Adipose tissue (tissue), 3 donors: ENCODE data around the gene CXXC5. TPM values are rescaled to one million over a fixed set of nuclear protein-coding genes. Genes with fewer than 3 reads are reported as not detected.
"Not testable (repeated sequence)": the region's sequence is repeated elsewhere in the genome, so short reads cannot be mapped to it uniquely, and the experiment has no call there.

Source experiments
- H3K27ac ChIP-seq: one replicate; pipeline ENCODE4 v1.5.1; 2013; ENCODE audit warnings: low read depth, low read length
- WGBS, 3 donors: extraction: QIAGEN DNeasy Blood & Tissue Kit; methylation state at CpG; one replicate each; pipeline ENCODE4 v1.1.7; 2013; 5-methylcytosine and 5-hydroxymethylcytosine counted together
- polyA plus RNA-seq, 3 donors: library from polyadenylated mRNA; stranded (reverse); fragments of 200-250 nt; gene quantifications; one replicate each; pipeline ENCODE4 v1.2.3, GENCODE V29; 2013
- donor health status: healthy with polysubstance abuse.
- donor health status: Bipolar disorder and iron deficiency.
- donor health status: healthy.

CXXC5 gene
- polyA plus RNA-seq, result 10 to 100 TPM; 14.2 to 52.3 (median 39.0) TPM

DNA sequence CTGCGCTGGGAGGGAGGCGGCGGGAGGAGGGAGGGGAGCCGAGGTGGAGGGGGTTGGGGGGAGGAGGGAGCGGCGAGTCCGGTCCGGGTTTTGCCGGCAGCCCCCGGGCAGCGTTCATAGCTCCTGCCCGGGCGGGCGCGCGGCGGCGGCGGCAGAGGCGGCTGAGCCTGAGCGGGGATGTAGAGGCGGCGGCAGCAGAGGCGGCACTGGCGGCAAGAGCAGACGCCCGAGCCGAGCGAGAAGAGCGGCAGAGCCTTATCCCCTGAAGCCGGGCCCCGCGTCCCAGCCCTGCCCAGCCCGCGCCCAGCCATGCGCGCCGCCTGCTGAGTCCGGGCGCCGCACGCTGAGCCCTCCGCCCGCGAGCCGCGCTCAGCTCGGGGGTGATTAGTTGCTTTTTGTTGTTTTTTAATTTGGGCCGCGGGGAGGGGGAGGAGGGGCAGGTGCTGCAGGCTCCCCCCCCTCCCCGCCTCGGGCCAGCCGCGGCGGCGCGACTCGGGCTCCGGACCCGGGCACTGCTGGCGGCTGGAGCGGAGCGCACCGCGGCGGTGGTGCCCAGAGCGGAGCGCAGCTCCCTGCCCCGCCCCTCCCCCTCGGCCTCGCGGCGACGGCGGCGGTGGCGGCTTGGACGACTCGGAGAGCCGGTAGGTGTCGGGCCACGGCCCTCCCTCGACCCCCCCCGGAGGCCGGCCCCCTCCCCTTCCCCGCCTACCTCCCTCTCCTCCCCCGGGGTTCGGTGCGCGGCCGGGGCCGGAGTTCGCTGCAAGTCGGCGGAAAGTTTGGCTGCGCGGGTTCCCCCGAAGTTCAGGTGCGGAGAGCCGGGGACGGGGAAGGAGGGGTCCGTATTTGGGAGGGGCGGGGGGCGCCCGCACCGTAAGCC is at the start of gene CXXC5:
Gene CXXC5 (plus strand): TSS at position 145 of the 877 bp plus-strand sequence. CDS start 32,175 bp downstream, outside the sequence.
- peak within 1 kb of the TSS; percentile 16 for H3K27ac ChIP-seq
- 0 to 1% (median 1%) methylated on average over 60 to 104 of the region's 106 CpGs for WGBS, 3 donors

DNA sequence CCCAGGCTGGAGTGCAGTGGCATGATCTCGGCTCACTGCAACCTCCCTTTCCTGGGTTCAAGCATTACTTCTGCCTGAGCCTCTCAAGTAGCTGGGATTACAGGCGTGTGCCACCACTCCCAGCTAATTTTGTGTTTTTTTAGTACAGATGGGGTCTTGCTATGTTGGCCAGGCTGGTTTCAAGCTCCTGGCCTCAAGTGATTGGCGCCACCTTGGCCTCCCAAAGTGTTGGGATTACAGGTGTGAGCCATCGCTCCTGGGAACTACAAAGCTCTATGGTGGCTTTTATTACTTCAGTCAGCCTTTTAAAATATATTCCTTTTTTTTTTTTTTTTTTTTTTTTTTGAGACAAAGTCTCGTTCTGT is 49.6 kb upstream of the CXXC5 start:
- 93 to 99% (median 98%) methylated on average over 5 of the region's 5 CpGs for whole genome bisulfite sequencing, 3 donors
- not testable (repeated sequence) for H3K27ac ChIP-seq

DNA sequence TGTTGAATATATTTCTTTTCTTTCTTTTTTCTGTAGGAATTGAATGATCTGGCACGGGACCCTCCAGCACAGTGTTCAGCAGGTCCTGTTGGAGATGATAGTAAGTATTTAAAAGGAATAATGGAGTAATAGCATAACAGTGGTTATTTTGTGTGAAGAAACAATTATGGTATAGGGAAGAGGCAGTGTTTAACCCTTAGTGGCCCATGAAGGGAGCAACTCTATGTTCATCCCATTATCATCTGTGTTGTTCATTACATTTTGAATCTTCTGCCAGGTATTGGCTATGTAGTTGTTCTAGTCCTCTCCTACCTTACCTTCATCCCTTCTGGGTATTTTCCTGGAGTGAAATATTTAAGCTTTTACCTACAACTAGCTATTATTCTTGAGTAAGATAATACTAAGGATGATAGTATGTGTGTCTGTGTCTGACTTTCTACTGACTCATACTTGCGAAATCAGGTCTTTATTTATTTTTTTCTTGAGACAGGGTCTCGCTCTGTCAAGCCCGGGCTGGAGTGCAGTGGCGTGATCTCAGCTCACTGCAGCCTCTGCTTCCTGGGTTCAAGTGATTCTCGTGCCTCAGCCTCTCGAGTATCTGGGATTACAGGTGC is 47.7 kb upstream of the CXXC5 start:
- 85 to 90% (median 89%) methylated on average over 7 of the region's 7 CpGs for WGBS, 3 donors
- no peak overlapping the region for H3K27ac ChIP-seq

DNA sequence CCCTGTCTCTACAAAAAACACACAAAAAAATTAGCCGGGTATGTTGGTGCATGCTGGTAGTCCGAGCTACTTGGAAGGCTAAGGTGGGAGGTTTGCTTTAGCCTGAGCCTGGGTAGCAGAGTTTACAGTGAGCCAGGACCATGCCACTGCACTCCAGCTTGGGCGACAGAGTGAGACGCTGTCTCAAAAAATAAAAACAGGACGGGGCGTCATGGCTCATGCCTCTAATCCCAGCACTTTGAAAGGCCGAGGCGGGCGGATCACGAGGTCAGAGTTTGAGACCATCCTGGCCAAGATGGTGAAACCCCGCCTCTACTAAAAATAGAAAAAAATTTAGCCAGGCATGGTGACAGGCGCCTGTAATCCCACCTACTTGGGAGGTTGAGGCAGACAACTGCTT is 46.7 kb upstream of the CXXC5 start:
- 93 to 96% (median 94%) methylated on average over 12 of the region's 12 CpGs for WGBS, 3 donors
- no peak overlapping the region for H3K27ac ChIP-seq

DNA sequence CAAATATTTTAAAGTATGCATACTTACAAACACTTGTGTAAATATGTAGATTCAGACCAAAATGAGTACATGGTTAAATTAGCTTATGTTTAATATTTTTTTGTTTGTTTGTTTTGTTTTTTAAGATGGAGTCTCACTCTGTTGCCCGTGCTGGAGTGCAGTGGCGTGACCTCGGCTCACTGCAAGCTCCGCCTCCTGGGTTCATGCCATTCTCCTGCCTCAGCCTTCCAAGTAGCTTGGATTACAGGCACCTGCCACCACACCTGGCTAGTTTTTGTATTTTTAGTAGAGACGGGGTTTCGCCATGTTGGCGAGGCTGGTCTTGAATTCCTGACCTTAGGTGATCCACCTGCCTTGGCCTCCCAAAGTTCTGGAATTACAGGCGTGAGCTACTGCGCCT is 46.2 kb upstream of the CXXC5 start:
- WGBS, 3 donors, result 72 to 92% (median 91%) methylated on average over 9 of the region's 9 CpGs
- H3K27ac ChIP-seq, result not testable (repeated sequence)

DNA sequence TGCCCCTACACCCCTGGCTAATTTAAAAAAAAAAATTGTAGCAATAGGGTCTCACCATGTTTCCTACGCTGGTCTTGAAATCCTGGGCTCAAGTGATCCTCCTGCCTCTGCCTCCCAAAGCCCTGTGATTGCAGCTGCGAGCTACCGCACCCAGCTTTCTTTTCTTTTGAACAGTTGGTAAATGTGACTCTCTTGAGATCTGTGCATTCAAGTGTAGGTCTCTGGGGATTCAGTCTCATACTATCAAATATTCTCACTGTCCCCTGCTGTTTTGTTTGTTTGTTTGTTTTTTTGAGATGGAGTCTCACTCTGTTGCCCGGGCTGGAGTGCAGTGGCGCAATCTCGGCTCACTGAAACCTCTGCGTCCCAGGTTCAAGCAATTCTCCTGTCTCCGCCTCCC is 42.3 kb upstream of the CXXC5 start:
- H3K27ac ChIP-seq, result no peak overlapping the region
- 95 to 98% (median 98%) methylated on average over 8 of the region's 8 CpGs for WGBS, 3 donors

DNA sequence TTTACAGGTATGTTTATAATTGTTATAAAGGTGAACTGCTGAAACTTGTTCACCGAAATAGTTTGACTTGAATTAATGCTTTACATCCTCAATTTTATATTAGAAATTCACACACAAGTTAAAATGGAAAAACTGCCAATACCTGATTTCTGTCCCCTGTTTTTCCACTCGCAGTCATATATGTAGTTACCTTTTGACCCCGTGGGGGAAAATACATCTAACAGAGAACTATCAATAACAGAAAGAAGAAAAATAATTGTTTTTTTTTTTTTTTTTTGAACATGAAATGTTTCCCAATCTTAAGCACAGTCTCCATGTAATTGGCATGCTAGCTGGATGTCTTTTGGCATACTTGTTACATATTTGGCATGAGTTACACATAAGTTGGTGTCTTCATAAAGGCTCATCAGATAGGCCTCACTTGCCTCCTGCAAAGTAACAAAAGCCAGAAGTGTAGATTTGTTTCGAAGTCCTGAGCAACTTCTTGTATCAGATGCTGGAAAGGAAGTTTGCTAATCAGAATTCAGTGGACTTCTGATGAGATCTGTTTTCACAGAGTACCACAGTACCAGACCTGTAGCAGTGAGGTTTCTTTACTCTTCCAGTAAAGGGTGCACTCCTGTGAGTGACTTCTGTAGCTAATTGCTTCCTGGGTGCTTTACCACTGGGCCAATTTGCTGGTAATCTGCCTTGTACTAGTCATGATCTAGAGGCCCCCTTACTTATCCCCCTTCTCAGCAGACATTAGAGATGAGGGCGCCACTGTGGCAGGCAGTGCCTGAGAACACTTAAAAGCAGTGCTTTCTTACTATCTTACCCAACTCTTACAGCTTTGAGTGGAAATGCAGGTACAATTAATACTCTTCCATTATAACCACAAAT is 36.2 kb upstream of the CXXC5 start:
- no peak overlapping the region for H3K27ac ChIP-seq
- 87 to 92% (median 88%) methylated on average over 5 of the region's 5 CpGs for WGBS, 3 donors

DNA sequence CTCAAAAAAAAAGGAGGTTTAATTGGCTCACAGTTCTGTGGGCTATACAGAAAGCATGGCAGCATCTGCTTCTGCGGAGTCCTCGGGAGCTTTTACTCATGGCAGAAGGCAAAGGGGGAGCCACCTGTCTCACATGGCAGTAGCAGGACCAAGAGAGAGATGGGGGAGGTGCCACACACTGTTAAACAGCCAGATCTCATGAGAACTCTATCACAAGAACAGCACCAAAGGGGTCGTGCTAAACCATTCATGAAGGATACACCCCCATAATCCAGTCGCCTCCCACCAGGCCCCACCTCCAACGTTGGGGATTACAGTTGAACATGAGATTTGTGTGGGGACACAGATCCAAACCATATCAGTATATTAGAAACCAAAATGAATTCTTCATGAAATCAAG is 28.3 kb upstream of the CXXC5 start:
- H3K27ac ChIP-seq, result no peak overlapping the region
- 78 to 85% (median 81%) methylated on average over 5 of the region's 5 CpGs for WGBS, 3 donors

DNA sequence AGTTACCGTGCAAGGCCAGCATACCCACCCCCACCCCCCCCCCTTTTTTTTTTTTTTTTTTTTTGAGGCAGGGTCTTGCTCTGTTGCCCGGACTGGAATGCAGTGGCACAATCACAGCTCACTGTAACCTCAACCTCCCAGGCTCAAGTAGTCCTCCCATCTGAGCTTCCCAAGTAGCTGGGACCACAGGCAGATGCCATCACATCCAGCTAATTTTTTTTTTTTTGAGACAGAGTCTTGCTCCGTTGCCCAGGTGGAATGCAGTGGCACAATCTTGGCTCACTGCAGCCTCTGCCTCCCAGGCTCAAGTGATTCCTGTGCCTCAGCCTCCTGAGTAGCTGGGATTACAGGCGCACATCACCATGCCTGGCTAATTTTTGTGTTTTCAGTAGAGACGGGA is 22.8 kb upstream of the CXXC5 start:
- H3K27ac ChIP-seq, result not testable (repeated sequence)
- whole genome bisulfite sequencing, 3 donors, result 95 to 98% (median 95%) methylated on average over 5 of the region's 5 CpGs

DNA sequence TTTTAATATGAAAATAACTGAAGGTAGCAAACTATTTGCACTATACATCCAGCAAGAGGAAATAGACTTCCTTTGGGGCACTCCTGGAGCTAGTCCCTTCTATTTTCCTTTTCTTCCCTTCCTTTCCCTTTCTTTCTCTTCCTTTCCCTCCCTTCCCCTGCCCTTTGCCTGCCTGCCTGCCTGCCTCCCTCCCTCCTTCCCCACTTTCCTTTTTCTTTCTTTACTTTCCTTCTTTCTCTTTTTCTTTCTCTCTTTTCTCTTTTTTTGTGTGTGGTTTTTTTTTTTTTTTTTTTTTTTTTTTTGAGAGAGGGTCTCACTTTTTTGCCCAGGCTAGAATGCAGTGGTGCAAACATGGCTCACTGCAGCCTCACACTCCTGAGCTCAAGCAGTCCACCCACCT is 17.3 kb upstream of the CXXC5 start:
- no peak overlapping the region for H3K27ac ChIP-seq

DNA sequence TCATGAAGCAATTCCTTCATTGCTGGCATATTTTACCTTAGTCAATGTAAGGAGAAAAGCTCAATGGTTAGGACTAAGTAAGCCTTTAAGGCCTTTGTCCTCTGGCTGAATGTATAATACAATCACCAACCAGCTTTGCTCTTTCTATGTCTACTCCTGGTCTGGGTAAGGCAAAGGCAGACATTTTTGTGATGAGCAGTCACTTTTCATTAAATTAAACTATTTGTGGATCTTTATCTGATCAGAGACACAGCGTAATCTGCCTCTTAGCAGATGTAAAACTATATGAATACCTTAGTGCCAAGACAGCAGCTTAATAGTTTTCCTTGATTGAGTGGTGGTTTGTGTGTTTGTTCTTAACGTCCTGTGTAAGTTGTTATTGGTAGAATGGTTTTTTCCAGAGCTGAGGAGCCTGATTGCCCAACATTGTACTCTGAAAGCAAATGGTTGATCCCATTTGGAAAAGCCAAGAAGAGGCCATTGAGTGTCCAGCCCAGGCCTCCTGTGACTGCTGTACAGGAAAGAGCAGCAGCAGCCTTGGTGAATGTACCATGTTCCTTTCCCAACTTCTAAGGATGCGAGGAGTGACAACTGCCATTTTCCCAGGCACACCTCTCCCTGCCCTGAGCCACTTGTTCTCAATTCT is 16.5 kb upstream of the CXXC5 start:
- WGBS, 3 donors, result 75 to 80% (median 79%) methylated on average over 3 of the region's 3 CpGs
- H3K27ac ChIP-seq, result no peak overlapping the region

DNA sequence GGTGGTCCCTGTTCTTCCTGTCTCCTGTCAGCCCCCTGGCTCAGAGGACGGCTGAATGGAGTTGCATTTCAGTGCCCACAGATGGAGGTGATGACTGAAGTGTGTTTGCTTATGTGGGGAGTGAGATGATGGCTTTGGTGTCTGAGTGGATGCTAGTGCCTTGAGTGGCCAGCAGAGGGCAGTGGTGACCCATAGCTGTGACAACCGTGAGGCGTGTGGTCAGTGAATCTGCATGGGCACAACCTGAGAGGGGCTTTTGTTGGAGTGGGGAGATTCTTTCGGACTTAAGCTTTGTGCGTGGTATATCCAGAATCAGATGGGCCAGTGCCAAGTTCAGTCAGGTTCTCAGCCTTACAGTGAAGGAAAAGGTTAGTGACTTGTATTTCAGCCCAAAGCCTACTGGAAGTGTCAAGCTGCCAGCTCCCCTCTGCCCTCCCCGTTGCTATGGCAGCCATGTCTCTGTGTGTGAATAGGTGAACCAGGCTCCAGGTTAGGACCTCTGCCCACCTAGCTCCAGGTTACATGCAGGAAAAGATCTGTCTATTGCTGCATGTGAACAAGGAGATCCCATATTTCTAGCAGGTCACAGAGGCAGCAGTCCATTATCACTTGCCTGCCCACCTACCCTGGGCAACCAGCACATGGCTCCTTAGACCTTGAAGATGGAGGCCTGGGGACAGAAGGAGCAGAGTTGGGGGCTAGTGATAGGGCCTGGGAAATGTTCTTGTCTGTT is 14.7 kb upstream of the CXXC5 start:
- H3K27ac ChIP-seq, result no peak overlapping the region
- 4 to 10% (median 8%) methylated on average over 6 of the region's 6 CpGs for WGBS, 3 donors

DNA sequence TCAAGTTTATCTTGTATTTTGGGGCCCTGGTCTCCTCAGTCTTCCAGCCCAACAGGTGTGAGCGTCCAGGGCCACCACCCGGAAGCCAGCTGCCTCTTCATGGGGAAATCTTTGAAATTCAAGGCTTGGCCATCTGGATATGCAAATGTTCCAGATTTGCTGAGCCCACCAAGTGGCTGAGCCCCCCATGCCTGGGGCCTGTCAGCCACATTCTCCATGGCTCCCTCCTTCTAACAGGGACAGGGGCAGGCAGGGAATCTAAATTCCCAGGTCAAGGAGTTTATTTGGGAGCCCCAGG is 14.2 kb upstream of the CXXC5 start:
- no peak overlapping the region for H3K27ac ChIP-seq
- 83 to 91% (median 87%) methylated on average over 2 of the region's 2 CpGs for WGBS, 3 donors

DNA sequence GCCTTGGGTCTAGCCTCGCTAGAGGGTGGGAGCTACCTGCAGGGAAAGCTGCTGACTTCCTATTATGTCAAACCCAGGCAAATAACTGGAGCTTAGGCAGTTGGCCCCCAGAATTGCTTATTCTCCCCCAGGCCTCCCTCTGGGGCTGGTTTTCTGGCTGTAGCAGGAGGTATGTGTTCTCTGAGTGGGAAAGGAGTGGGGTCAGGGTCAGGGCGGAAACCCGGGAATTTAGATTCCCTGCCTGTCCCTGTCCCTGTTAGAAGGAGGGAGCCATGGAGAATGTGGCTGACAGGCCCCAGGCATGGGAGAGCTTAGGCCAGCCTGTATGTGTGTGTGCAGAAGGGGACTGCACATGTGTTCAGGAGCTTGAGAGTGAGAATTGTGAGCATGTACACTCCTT is 13.6 kb upstream of the CXXC5 start:
- no peak overlapping the region for H3K27ac ChIP-seq
- WGBS, 3 donors, result 74 to 87% (median 79%) methylated on average over 3 of the region's 3 CpGs

DNA sequence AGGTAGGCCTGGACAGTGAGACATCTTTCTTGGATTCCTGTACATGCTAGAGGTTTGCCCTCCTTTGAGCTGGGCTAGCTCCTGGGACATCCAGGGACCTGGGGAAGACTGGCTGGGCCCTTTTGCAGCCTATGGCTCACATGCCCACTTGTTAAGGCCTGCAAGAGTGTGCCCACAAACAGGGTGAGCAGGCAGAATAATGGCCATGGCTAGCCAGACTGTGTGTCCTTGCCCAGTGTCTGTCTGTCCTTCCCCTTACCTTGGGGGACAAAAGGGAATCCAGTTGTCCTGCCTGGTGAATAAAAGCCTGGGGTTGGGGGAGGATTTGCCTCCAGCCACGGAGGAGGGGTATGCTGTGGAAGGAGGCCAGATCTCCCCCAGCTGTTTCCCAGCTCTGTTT is 13.0 kb upstream of the CXXC5 start:
- 31 to 71% (median 58%) methylated on average over 1 of the region's 1 CpG for WGBS, 3 donors
- no peak overlapping the region for H3K27ac ChIP-seq

DNA sequence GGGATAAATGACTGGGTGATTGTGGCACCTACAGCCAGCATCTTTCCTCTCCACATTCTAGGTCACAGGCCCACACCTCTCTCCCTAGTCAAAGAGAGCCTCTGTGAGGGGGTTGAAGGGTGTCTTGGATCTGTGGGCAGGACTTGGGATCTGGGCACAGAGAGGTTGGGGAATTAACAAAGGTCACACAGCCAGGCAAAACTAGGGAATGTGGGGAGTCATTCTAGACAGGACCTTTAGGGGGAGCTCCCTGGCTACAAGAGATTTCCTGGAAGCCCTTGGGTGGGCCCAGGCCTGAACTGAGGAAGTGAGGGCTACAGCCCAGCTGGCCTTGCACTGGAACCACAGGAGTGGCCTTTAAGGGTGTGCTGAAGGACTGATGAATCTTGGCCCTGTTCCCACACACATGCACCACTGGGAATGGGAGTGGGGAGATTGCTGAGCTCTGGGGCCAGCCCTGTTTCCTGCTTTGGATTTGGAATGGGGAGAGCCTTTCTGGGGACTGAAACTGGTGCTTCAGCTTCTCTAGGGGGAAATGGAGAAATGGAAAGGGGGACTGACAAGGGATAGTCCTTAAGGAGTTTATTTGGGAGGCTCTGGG is 12.4 kb upstream of the CXXC5 start:
- H3K27ac ChIP-seq, result no peak overlapping the region

DNA sequence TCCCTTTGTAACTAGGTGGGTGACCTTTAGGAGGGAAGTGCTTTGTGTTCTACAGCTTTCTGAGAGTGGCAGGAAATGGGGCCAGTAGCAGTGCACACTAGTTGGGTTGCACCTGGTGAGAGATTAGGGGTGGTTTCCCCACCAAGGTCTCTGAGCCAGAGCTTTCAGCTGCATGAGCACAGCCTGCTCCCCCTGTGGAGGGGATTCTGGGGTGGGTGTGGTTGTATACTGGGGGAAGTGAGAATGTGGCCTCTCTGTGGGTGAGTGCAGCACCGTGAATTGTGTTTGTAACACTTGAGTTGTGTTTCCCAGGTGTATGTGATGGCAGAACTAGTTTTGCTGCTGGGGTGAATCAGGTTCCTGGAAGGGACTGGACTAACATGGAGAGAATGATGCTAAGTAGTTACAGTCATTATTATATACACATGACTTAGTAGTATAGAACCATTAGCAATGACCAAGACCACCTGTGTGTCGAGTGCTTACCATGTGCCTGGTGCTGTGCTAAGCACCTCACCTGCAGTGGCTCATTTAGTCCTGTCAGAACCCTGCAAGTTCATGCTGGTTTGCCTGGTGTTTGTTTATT is 11.8 kb upstream of the CXXC5 start:
- 34 to 50% (median 35%) methylated on average over 2 of the region's 2 CpGs for WGBS, 3 donors
- no peak overlapping the region for H3K27ac ChIP-seq

DNA sequence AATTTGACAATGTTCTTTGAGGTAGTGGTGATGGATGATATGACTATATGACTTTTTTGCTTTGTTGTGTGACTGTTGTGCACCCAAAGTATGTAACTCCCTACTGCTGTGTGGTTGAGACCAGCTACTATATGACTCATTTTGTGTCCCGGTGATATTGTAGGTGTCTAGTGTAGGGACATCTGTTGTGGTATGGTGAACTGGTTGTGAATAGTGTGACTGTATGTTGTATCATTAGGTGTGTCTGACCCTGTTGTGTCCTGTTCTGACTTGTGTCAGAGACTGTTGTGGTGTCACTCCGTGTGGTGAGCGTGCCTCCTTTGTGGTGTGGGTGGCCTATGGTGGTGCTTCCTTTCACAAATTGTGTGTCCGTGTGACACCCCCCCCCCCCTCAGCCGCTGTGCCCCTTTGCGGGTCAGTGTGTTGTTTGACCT is 11.2 kb upstream of the CXXC5 start:
- 2 to 9% (median 6%) methylated on average over 5 to 6 of the region's 6 CpGs for WGBS, 3 donors
- no peak overlapping the region for H3K27ac ChIP-seq
